Heart left ventricle (tissue), 16 donors: ENCODE data around the gene FNTB. TPM values are rescaled to one million over a fixed set of nuclear protein-coding genes. Genes with fewer than 3 reads are reported as not detected.

Source experiments
- ATAC-seq, 4 donors: fragments of 200-7000 bp; cut with Tn5 transposase; one replicate each; pipeline ENCODE4 v1.9.1; 2020 to 2022; ENCODE audit warnings: moderate library complexity in 4 of 4, mild to moderate bottlenecking in 3 of 4, moderate number of reproducible peaks in 1 of 4
- DNase-seq, 5 donors: peaks; one replicate each; pipeline ENCODE4 v3.0.0-alpha.2; 2020
- H3K27ac ChIP-seq, 12 donors: fragments of 200-600 bp; sonication (generic) in 4 of 12; one replicate each; pipeline versions ENCODE4 v1.5.0 to v1.8.0; 2016 to 2022; ENCODE audit warnings: mild to moderate bottlenecking in 2 of 12
- H3K27me3 ChIP-seq, 9 donors: fragments of 200-600 bp; sonication (generic) in 2 of 9; one replicate each; pipeline versions ENCODE4 v1.5.1 to v1.8.0; 2016 to 2022; ENCODE audit warnings: mild to moderate bottlenecking in 3 of 9
- H3K36me3 ChIP-seq, 9 donors: fragments of 200-600 bp; sonication (generic) in 2 of 9; one replicate each; pipeline versions ENCODE4 v1.5.0 to v1.8.0; 2018 to 2022; ENCODE audit warnings: mild to moderate bottlenecking in 2 of 9
- H3K4me1 ChIP-seq, 12 donors: fragments of 200-600 bp; sonication (generic) in 4 of 12; one replicate each; pipeline versions ENCODE4 v1.5.0 to v1.8.0; 2016 to 2022; ENCODE audit warnings: mild to moderate bottlenecking in 3 of 12
- H3K4me3 ChIP-seq, 12 donors: fragments of 200-600 bp; sonication (generic) in 4 of 12; one replicate each; pipeline versions ENCODE4 v1.5.0 to v1.8.0; 2017 to 2022; ENCODE audit warnings: mild to moderate bottlenecking in 9 of 12, moderate library complexity in 4 of 12
- H3K9me3 ChIP-seq, 12 donors: fragments of 200-600 bp; sonication (generic) in 4 of 12; one replicate each; pipeline versions ENCODE4 v1.5.0 to v1.8.0; 2016 to 2022; ENCODE audit warnings: mild to moderate bottlenecking in 1 of 12
- CTCF ChIP-seq, 12 donors: fragments of 200-600 bp; sonication (generic) in 4 of 12; IDR thresholded peaks; one replicate each; pipeline versions ENCODE4 v1.5.0 to v1.8.0; 2018 to 2022; ENCODE audit warnings: antibody characterized with exemption in 12 of 12, mild to moderate bottlenecking in 5 of 12
- POLR2A ChIP-seq, 2 donors: fragments of 450-650 bp; IDR thresholded peaks; one replicate each; pipeline ENCODE4 v1.6.1; 2017; ENCODE audit warnings: antibody characterized with exemption in 2 of 2, mild to moderate bottlenecking in 2 of 2, moderate library complexity in 2 of 2
- WGBS, 4 donors: extraction: QIAGEN DNeasy Blood & Tissue Kit in 2 of 4; methylation state at CpG; one replicate each; pipeline versions ENCODE4 v1.1.5 to v1.1.7; 2013 to 2018; 5-methylcytosine and 5-hydroxymethylcytosine counted together
- intact Hi-C, 10 donors: fragments of 100-400 bp; cut with DNase I; formaldehyde crosslinking; loops; one replicate each; pipeline versions ENCODE4 v1.11.1 to v1.14.2; 2022
- polyA plus RNA-seq, 2 donors: library from polyadenylated mRNA; stranded (reverse); fragments of 200-250 nt; gene quantifications; one replicate each; pipeline ENCODE4 v1.2.3, GENCODE V29; 2013
- total RNA-seq, 9 donors: library from RNA; depleted of rRNA in 2 of 9; stranded (reverse); fragments of >200 nt in 2 of 9; fragmentation: NEBNext Ultra II Directional in 3 of 9; extraction: Animal tissue kit (Norgen Biotek cat#: 25700) in 3 of 9; gene quantifications; one replicate each; pipeline versions ENCODE4 v1.1.0 to v1.2.4, GENCODE V29; 2016 to 2023
- donor health status: ischemic (EF 13 %, LVEDD 7.1; RV severe dilation, severe dysfunction).
- donor health status: healthy with polysubstance abuse.
- donor health status: DM: no; HTN: yes; CAD: no.
- donor health status: DM: no; HTN: no; CAD: no.
- donor health status: ischemic (EF 25% LVEDD 6.9; RV normal size, moderate dysfunction).
- donor health status: ischemic (EF 25% LVEDD 5.7; RV mildly dilated, moderate dysfunction).
- donor health status: healthy.
- donor health status: DM: yes; HTN: yes; CAD: no.
- donor health status: ischemic (EF 35%, LVEDD 5.7; RV mildly dilated, moderate dysfunction).
- donor health status: nonischemic (EF 11% LVEDD 7.7; RV severe dilation, severe dysfunction).
- donor health status: DM: yes; HTN: yes; CAD: no.
- donor health status: PGD.
- donor health status: ischemic (EF 29% LVEDD 5.4; RV normal size, mild dysfunction).
- donor health status: nonischemic (EF 23%, LVEDD 6.1; RV moderate dilation, normal function).

FNTB gene
- total and polyA plus RNA-seq, 11 donors, result 10.5 to 22.5 (median 16.7) TPM

GRCh38 chr14:65079201-65079600 is 92.5 kb downstream of the FNTB start:
- ATAC-seq, result peak; percentile 11 to 66 (median 42)
- intact Hi-C loops, result no loop called here
- peaks cover 3 to 81% (median 62%) of the 10 kb centered on the region in 12 donors for H3K4me1 ChIP-seq

GRCh38 chr14:65079768-65080167 is 93.1 kb downstream of the FNTB start:
- no peak for DNase-seq
- peaks cover 5 to 81% (median 62%) of the 10 kb centered on the region in 12 donors for H3K4me1 ChIP-seq
- WGBS, 4 donors, result 78 to 82% (median 78%) methylated on average over 5 of the region's 5 CpGs
- H3K36me3 ChIP-seq, result peaks cover 0 to 86% (median 55%) of the 10 kb centered on the region in 9 donors
- H3K4me3 ChIP-seq, result no peak overlapping the region
- no peak for ATAC-seq
- intact Hi-C loops, result no loop called here
- H3K27ac ChIP-seq, result peak overlapping the region in 11 of 12 donors; percentile 2 to 80 (median 41)
- H3K27me3 ChIP-seq, result no peaks in the 10 kb centered on the region
- no peaks in the 10 kb centered on the region for H3K9me3 ChIP-seq
- TF ChIP-seq POLR2A (IDR thresholded peaks at IDR 0.05) (no peak), CTCF (IDR thresholded peaks at IDR 0.05) (no peak)

More at GRCh38 chr14:65079201-65079600, 92.5 kb downstream of the FNTB start:
- H3K4me3 ChIP-seq, result no peak overlapping the region
- no peak for DNase-seq
- H3K9me3 ChIP-seq, result no peaks in the 10 kb centered on the region
- WGBS, 4 donors, result 39 to 54% (median 46%) methylated on average over 6 of the region's 6 CpGs
- peak overlapping the region in 11 of 12 donors; percentile 1 to 80 (median 42) for H3K27ac ChIP-seq
- TF ChIP-seq CTCF (IDR thresholded peaks at IDR 0.05), result no peak
- no peak for TF ChIP-seq POLR2A (IDR thresholded peaks at IDR 0.05)
- H3K27me3 ChIP-seq, result no peaks in the 10 kb centered on the region
- peaks cover 0 to 87% (median 55%) of the 10 kb centered on the region in 9 donors for H3K36me3 ChIP-seq

GRCh38 chr14:65080960-65081747 is 94.5 kb downstream of the FNTB start:
- no peaks in the 10 kb centered on the region for H3K9me3 ChIP-seq
- intact Hi-C loops, result no loop called here
- TF ChIP-seq POLR2A (IDR thresholded peaks at IDR 0.05), result no peak
- TF ChIP-seq CTCF (IDR thresholded peaks at IDR 0.05), result no peak
- DNase-seq (no peak), ATAC-seq (peak in 2 of 4 donors; percentile 15 to 58)
- no peaks in the 10 kb centered on the region for H3K27me3 ChIP-seq
- peaks cover 0 to 83% (median 57%) of the 10 kb centered on the region in 9 donors for H3K36me3 ChIP-seq
- H3K27ac ChIP-seq, result peak overlapping the region in 11 of 12 donors; percentile 2 to 80 (median 41)
- 36 to 65% (median 43%) methylated on average over 2 of the region's 2 CpGs for WGBS, 4 donors
- H3K4me1 ChIP-seq, result peaks cover 9 to 79% (median 60%) of the 10 kb centered on the region in 12 donors
- H3K4me3 ChIP-seq, result peak overlapping the region in 1 of 12 donors; percentile 4

- DNase-seq, result no peak
- intact Hi-C loops, result no loop called here
- 62 to 71% (median 65%) methylated on average over 2 of the region's 2 CpGs for WGBS, 4 donors
- Histone ChIP-seq H3K9me3 (peaks cover 0 to 5% (median 0%) of the 10 kb centered on the region in 12 donors), H3K27me3 (no peaks in the 10 kb centered on the region), H3K4me3 (no peak overlapping the region), H3K27ac (peak overlapping the region in 6 of 12 donors; percentile 6 to 77 (median 34)), H3K36me3 (peaks cover 0 to 83% (median 57%) of the 10 kb centered on the region in 9 donors), H3K4me1 (peaks cover 9 to 76% (median 60%) of the 10 kb centered on the region in 12 donors)
- no peak for TF ChIP-seq CTCF (IDR thresholded peaks at IDR 0.05)
- no peak for TF ChIP-seq POLR2A (IDR thresholded peaks at IDR 0.05)
- ATAC-seq, result no peak
Measured at GRCh38 chr14:65082930-65083329, 96.2 kb downstream of the FNTB start.
